EL (cell line): ENCODE measurements around the gene CDC6.

Experiments used
- DNase-seq: peaks from one replicate; pipeline ENCODE4 v3.0.0-alpha.2; 2016

The CDC6 gene

GRCh38 chr17:40287494-40288369 lies at the start of gene CDC6:
Gene CDC6 (plus strand): TSS chr17:40287879. CDS start chr17:40289421, 1,542 bp downstream.
- peak; percentile 100 for DNase-seq

DNA sequence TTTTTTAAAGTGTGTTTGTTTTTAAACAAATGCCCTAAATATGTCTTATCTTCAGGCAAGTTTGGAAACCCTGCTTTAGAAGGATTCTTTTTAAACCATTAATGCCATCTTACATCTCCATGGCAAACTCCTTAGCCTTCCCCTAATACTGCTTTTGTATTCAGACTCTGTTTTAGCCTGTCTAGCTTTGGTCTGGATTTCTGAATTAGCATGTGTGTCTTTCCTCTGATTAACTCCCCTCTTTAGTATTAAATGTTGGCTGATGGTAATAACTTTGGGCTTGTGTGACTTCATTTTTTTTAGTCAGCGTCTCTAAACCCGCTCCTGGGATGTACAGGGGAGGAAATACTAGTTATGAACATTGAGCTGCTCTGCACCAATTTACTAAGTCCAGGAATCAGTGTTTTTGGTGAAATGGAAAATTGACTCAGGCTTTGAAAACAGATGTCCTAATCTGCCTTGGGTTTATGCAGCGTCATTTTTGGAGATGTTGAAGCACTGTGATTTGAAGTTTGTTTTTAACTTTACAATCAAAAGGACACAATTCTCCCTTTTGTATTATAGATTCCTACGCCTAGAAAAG lies 46.3 kb upstream of the CDC6 start:
- no peak for DNase-seq

DNA sequence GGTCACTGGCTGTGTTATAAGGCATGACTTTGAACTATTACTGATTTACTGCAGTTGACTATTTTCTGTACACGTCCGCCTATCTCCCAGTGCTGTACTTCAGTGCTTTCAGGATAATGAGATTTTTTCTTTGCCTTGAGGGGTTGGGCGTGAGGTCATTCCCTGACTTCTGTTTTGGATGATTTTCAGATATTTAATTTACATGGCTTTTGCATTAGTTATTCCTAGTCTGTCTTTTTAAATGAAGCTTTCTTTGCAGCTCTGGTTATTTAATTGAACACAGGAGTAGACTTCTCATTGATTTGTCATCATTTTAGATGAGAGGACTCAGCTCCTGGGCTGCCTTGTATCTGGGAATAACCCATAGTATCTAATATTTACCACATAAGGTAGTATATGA lies 44.9 kb upstream of the CDC6 start:
- DNase-seq: peak; percentile 26

GRCh38 chr17:40243761-40244160 lies 43.9 kb upstream of the CDC6 start:
- DNase-seq: no peak

GRCh38 chr17:40244255-40244654 lies 43.4 kb upstream of the CDC6 start:
- no peak for DNase-seq

DNA sequence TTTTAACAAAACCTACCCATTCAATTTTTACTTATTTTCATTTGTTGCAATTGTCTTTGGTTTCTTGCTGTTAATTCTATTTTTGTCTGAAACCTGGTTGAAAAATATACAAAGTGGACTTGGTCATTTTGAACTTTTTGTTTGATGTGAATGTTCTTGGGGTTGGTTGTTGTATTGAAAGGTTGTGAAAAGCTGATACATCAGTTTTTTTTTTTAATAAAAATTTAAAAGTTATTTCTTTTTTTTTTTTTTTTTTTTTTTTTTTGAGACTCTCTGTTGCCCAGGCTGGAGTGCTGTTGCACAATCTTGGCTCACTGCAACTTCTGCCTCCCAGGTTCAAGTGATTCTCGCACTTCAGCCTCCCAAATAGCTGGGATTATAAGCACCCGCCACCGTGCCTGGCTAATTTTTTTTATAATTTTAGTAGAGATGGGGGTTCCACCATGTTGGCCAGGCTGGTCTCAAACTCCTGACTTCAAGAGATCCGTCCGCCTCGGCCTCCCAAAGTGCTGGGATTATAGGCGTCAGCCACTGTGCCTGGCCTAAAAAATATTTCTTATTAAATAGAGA lies 39.7 kb upstream of the CDC6 start:
- no peak for DNase-seq

DNA sequence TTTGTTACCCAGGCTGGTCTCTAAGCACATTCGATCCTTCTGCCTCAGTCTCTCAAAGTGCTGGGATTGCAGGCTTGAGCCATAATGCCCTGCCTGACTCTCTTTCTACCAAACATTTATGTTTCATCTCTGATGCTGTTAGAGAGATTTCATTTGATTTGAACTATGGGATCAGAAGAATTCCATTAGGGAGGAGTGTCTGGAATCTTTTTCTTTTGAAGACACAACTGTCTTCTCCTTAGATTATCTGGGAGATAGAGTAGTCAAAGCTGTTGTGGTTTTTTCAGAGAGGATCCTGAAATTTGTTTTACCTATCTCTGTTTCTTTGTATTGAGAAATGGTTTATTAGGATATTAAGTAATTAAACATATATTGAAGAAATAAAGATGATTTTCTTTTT lies 39.2 kb upstream of the CDC6 start:
- DNase-seq: no peak

GRCh38 chr17:40251576-40251975 lies 36.1 kb upstream of the CDC6 start:
- peak; percentile 87 for DNase-seq

GRCh38 chr17:40253565-40253964 lies 34.1 kb upstream of the CDC6 start:
- peak; percentile 20 for DNase-seq

GRCh38 chr17:40259505-40259904 lies 28.2 kb upstream of the CDC6 start:
- DNase-seq: no peak

DNA sequence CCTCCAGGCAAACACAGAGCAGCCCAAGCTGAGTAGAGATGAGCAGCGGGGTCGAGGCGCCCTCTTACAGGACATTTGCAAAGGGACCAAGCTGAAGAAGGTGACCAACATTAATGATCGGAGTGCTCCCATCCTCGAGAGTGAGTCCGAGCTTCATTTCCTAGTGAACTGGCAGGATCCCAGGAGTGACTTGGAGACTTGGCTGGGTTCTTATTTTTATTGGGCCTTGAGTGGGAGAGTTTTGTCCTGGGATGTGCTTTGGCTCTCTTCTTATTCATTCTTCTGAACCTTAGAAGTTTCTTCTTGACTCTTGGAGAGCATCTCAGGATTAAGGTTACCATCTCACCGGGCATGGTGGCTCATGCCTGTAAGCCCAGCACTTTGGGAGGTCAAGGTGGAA lies 27.2 kb upstream of the CDC6 start:
- DNase-seq: no peak

- DNase-seq: no peak
These were observed 23.1 kb upstream of the CDC6 start for GRCh38 chr17:40264458-40265185.

DNA sequence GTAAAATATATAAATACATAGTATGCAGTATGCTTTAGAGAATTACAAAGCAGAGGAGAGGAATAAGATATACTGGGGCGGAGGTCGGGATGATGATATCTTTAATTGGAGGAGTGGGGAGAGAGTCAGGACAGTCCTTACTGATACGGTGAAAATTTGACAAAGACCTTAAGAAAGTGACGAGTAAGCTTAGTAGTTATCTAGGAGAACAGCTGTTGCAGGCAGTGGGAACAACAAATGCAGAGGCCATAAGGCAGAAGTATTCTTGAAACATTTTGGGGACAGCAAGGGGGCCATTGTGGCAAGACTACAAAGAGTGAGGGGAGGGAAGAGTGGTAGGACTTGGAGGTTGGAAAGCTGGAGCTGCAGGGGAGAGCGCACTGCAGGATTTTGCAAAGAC lies 22.3 kb upstream of the CDC6 start:
- DNase-seq: no peak

GRCh38 chr17:40266882-40267281 lies 20.8 kb upstream of the CDC6 start:
- no peak for DNase-seq

DNA sequence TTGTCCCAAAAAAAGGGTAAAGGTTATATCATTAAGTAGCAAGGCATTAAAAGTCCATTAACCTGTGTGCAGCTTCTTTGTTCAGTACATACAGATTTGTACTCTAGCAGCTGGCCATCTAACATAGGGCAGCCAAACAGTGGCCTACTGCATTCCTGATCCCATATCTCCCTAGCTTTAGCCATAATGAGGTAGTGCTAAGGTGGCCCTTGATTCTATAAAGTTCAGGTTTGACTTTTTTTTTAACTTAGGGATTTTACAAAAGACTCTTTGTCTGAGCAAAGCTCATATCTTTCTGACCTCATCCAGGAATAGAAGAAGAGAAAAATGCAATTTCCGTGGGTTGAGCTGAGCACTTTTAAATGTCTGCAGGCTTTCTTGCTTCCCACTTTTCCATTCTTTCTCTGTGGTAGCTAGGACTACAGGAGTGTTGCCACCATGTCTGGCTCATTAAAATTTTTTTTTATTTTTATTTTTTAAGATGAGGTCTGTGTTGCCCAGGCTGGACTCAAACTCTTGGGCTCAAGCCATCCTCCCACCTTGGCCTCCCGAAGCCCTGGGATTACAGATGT lies 19.5 kb upstream of the CDC6 start:
- no peak for DNase-seq

GRCh38 chr17:40278414-40278813 lies 9.3 kb upstream of the CDC6 start:
- no peak for DNase-seq

GRCh38 chr17:40279402-40279801 lies 8.3 kb upstream of the CDC6 start:
- no peak for DNase-seq

- peak; percentile 22 for DNase-seq
These were observed 6.0 kb upstream of the CDC6 start for GRCh38 chr17:40281663-40282062.

DNA sequence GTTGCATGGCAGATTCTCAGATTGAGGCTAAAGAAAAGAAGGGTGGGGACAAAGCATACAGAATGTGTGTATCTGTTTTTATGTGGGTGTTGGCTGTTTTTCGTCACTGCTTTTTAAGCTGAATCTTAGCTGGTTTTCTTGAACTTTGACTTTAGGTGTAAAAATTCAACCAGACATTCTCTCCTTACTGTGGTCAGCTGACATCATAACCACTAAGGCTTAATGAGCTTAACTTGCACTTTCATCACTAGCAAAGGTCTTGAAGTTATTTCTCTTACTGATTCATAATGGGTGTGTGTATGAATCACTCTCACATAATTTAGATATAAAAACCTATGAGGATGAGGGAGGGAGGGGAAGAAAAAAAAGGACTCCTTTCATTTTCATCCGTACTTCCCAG lies 4.0 kb upstream of the CDC6 start:
- peak; percentile 94 for DNase-seq

DNA sequence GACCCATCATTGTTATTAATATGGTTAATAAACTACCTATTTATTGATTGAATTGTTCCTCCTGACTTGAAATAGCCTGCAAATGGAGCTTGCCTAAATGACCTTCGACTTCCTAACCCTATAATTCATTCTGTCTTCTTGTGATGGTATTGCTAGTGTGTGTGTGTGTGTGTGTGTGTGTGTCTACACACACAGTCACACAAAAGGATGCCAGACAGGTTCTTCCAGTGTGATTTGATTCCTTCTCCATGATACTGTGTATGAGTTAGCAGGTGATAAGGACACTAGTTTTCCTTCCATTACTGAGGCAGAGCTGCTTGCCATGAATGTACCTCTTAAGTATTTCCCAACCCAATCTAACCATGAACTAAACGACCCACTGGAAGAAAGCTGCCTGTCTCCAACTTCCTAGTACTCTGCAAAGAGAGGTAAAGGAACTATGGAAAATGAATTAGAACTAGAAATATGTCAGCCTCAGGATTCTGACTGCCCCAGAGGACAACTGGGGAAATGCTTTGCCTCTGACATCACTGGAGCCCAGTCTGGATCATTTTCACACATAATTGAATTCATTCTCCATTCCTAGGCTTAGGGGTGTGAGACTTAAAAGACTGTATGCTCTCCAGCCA lies 3.5 kb upstream of the CDC6 start:
- peak; percentile 90 for DNase-seq

DNA sequence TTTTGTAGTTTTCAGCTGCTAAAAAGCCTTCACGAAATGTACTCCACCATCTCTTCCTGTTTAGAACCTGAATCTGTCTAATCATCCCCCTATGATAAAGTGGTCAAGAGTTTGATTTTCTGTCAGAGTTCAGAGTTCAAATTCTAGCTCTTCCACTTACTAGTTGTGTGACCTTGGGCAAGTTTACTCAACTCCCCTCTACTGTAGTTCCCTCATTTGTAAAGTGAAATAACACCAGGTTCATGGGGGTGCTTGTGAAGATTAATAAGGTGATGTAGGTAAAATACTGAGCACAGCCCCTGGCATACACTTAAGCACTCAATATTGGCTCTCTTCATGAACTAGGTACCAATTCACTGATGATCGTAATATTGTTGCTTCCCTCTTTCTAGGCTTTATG lies 1.2 kb upstream of the CDC6 start:
- no peak for DNase-seq

DNA sequence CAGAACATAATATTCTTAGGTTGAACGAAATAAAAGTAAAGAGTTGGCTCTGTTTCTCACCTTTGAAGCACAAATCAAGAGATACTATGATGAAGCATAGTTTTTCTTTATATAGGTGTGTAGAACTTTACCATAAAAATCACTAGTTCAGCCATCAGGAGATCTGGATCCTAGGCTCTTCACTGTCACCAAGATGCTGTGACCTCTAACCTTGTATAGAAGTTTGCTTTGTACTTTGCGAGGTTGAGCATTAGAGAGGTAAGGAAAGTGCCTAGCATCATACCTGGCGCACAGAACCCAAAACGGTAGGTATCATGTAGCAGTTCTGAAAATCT lies 553 bp upstream of the CDC6 start:
- no peak for DNase-seq
